ENCODE results near the gene TGM3.

TGM3 gene

DNA sequence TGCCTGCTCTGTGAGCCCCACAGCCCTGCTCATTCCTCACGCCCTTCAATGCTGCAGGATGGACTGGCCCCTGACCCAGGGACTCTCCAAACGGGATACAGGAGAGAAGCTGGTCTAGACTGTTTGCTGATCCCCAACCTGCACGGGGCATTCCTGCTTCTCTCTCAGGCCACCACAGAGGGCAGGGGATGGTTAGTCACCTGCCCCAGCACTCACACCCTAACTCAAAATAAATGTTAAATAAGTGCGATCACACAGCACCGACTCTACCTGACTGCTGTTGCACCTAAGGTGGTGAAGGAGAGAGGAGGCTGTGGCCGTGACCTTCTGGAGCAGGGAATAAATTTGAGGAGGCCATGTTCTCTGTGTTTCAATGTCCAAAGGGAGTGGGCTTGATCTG is 45.0 kb downstream of the TGM3 start:
- DNase-seq = no peak

DNA sequence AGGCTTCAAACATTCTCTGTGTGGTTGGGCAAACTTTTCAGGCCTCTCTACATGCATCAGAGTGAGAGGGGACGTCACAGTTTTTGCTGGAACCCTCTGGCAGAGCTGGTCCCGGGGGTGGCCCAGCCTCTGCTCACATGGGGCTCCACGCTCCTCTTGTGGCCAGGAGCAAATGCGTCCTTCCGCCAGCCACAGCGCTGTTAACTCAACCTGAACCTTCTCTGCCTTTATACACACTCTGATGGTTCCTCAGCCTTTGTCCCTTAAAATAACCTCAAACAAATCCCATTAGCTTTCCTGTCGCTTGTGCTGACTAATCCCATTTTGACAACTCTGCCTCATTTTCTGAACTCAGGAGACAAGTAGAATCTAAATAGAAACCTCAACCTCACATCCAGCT is 45.5 kb downstream of the TGM3 start:
- no peak for DNase-seq

DNA sequence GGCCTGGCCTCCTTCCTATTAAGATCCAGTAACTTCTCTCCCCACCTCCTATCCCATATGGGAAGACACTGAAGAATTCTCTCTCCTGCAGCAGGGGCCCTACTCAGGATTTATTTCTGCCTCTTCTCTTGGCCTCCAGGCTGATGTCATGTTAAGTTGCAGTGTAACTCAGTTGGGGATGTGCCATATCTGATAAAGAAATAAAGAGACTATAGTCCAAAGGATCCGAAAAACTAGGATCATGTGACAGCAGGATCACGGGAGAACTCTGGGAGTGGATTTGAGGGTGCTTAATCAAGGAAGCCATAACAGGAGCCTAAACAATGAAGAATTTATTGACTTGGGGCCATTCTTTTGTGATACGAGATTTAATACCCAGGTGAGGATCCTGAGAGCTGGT is 46.4 kb downstream of the TGM3 start:
- no peak for DNase-seq

DNA sequence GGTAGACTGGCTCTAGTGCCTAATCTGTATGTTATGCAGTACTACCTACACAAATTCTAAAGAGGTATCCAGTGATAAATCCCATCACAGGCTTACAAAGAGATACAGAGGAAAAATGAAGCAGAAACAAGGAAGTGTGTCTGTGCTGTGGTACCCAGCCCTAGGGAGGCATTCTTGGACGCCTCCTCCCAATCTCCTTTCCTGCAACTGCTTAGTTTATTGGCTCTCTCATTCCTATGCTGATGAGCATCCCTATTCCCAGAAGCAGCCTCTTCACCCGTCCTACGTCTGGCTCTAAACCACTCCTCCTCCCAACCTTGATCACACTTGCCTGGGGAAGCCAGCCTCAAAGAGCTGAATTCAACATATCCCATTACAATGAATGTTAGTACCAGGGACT is 50.4 kb downstream of the TGM3 start:
- no peak for DNase-seq

DNA sequence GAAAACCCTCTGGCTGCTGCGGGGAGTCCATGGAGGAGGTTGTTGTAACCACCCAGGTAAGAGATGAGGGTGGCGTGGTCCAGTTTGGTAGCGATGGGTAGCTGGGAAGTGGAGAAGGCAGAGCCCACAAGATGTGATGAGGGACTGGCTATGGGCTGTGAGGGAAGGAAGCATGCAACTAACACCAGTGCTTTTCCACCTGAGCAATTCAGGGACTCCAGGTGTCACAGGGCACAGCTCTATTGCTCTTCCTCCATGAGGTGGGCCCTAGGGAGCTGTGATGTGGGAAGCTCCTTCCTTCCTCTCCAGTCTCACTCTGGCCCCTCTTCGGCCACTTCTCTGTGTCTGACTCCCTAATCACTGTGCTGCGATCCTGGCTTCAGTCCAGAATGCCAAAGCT is 52.5 kb downstream of the TGM3 start:
- DNase-seq = no peak

DNA sequence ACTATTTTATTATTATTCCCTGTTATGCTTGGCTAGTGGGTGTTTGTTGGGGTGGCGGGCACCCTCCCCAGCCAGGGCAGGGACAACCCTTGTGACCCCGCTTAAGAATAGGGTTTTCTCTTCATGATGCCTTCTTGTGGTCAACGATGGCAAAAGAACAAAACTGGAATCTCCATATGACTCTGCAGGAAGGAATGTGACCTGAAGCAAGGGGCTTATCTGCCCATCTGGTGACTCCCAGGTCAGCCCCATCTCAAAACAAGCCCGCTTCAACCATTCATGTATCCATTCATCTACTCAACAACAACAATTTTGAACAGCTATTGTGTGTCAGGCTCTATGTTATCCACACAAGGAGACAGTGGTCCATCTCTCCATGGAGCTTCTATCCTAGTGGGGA is 54.0 kb downstream of the TGM3 start:
- DNase-seq = no peak

DNA sequence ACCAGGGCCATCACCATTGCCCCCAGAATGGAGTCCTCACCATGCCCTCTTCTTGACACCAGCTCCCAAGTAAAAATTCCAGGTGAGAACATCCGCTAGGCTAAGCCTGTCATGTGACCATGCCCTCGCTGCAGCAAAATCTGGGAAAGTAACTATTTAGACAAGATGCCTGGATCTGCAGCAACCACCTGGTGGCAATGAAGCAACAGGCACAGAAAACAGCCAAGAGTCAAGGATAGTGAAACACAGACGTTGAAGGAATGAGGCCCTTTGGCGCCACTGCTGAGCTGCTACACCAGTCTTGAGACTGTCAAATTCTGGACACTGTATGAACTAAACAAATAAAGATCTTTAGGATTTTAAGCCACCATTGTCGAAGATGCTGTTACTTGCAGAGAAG is 54.8 kb downstream of the TGM3 start:
- no peak for DNase-seq

DNA sequence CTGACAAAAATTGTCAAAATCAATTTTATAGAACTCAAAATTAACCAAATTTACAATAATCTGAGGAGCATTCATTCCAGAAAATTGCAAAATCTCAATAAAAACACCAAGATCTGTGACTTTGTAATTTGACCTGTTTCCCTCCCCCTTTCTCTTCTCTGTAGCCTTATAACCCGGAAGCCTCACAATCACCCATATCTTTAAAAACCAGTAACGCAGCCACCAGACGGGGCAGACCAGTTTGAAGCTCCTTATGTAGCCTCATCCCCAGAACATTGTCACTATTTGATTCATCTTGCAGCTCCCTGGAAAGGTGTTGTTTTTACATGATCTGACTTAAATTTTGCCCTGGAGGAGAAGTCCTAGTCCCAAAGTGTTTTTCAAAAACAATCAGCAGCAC is 57.4 kb downstream of the TGM3 start:
- no peak for DNase-seq

DNA sequence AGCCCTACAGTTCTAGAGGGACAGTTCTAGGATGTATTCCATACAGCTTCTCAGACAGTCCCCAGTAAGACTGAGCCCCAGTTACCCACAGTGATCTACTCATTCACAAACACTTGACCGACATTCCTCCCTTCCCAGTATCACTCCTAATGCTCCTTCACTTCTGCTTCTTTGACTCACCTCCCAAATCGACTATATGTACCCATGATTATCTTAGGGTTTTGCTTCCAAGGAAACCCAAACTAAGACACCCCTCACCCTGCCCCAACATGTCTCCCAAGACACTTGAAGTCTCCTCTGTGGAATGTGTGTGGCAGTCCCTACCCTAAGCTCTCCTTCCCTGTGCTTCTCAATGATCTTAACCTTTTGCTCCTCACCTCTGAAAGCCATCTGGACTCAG is 61.3 kb downstream of the TGM3 start:
- DNase-seq = no peak

DNA sequence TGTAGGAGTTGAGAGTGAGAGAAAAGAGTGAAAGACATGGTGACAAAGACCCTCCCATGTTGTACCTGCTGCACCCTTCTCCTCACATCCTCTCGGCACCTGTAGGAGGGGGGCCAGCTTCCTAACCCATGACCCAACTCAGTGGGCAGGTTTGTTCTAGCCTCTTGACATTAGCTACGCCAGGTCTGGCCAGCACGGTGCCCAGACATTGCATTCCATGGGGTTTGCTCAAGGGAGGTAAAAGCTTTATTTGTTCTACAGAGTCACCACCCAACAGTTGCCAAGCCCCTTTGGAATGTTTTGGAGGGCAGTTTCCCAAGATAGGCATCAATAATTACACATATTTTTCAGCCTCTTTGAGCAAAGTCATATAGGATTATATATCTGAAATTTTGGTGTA is 62.2 kb downstream of the TGM3 start:
- DNase-seq = no peak

DNA sequence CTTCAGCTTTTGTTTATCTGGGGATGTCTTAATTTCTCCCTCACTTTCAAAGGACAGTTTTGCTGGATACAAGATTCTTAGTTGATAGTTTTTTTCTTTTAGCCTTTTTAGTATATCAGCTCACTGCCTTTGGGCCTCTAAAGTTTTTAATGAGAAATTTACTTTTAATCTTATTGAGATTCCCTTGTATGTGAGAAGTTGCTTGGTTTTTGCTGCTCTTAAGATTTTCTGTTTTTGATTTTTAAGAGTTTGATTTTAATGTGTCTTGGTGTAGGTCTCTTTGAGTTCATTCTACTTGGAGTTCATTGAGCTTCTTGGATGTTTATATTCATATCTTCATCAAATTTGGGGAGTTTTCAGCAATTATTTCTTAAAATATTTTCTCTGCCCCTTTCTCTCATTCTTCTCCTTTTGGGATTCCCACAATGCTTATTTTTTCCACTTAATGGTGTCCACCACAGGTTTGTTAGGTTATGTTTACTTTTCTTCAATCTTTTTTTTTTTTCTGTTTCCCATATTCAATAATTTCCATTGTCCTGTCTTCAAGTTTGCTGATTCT is 65.3 kb downstream of the TGM3 start:
- DNase-seq = no peak

DNA sequence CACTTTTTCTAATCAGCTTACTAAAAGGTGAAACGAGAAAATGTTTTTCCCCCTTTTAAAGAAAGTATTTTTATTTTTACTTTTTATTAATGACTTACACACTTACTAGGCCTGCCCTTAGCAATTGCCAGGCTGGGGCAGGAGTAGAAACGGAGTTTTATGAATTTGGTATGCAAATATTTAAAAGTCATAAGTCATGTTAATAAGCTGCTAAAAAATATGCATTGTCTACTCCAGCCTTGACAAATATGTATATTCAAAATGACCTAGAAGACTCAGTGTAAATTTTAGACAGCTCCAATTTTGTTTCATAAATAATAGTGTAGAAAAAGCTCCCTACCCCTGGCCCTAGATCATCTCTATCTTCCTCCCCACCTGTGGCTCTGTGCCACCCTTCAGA is 67.4 kb downstream of the TGM3 start:
- no peak for DNase-seq

DNA sequence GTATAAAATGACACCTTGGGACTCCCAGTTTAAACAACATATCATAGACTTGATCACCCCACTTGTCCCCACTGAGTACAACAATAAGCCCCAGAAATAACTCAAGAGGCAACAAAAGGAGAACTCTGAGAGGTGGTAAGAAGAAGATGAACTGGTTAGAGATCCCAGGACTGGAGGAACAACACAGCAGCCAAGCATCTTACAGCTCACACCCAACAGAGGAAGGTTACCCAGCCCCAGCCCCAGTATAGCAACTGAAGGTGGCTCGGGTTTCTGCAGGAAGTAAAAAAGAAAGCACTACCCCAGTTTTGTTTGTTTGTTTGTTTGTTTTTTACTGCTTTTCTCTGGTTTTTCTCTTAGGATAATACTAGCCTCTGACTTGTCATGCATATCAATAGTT is 67.8 kb downstream of the TGM3 start:
- no peak for DNase-seq

DNA sequence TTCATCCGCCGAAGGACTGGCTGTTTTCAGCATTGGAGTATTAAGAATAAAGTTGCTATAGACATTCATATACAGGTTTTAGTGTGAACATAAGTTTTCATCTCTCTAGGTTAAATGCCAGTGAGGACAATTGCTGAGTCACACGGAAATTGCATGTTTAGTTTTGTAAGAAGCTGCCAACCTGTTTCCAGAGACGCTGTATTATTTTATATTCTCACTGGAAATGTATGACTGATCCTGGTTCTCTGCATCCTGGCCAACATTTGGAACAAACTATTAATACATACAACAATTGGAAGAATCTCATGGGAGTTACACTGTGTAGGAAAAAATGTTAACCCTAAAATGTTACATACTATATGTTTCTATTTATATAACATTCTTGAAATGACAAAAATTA is 68.2 kb downstream of the TGM3 start:
- no peak for DNase-seq

DNA sequence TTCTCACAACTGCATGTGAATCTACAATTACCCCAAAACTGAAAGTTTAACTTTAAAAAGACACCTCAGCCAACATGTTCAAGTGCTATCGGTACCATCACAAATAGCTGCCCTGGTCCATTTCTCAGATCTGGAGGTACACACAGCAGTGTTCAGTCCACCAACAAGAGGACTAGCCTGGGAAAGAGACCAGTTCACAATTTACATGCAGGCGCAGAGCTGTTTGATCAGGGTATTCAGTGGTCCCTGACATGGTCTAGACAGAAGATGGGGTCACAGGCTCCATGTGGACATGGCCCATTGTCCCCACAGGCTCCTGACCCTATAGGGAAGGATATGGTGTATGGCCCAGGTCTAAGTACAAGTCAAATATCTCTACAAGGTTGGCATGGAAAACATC is 69.3 kb downstream of the TGM3 start:
- DNase-seq = no peak

DNA sequence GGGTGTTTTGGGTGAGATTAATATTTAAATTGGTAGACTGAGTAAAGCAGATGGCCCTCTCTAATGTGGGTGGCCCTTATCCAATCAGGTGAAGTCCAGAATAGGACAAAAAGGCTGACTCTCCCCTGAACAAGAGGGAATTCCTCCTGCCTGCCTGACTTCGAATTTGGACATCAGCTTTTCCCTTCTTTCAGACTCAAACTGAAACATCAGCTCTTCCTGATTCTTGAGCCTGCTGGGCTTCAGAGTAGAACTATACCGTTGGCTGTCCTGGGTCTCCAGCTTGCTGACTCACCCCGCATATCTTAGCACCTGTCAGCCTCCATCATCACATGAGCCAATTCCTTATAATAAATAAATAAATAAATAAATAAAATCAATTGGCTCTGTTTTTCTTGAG is 69.9 kb downstream of the TGM3 start:
- DNase-seq = no peak

DNA sequence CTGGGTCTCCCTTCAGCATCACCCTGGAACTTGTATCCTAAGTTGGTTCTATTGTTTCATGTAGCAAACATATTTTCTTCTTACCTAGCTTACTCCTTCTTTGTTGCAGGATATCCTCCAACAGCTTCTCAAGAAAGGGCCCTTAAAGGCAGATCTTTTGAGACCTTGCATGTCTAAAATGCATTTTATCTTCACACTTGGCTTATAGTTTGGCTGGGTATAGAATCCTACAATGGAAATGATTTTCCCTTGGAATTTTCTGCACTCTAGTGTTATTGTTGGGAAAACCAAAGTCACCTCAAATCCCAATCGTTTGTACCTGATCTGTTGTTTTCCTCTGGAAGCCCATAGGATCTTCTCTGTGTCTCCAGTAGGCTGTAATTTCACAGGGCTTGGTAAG is 72.8 kb downstream of the TGM3 start:
- no peak for DNase-seq

DNA sequence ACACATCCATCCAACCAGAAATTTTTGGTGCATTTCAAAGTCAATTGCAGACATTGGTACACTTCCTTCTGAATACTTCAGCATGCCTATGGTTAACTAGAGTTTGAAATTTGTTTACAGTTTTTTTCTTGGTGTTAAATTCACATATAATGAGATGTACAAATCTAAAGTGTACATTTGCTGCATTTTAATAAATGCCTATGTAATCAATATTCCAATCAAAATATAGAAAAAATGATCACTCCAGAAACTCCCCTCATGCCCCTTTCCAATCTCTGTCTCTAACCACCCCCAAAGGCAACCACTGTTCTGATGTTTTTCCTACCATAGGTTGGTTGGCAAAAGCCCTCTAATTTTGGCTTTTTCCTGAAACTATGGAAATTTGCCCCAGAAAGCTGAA is 77.3 kb downstream of the TGM3 start:
- DNase-seq = no peak

DNA sequence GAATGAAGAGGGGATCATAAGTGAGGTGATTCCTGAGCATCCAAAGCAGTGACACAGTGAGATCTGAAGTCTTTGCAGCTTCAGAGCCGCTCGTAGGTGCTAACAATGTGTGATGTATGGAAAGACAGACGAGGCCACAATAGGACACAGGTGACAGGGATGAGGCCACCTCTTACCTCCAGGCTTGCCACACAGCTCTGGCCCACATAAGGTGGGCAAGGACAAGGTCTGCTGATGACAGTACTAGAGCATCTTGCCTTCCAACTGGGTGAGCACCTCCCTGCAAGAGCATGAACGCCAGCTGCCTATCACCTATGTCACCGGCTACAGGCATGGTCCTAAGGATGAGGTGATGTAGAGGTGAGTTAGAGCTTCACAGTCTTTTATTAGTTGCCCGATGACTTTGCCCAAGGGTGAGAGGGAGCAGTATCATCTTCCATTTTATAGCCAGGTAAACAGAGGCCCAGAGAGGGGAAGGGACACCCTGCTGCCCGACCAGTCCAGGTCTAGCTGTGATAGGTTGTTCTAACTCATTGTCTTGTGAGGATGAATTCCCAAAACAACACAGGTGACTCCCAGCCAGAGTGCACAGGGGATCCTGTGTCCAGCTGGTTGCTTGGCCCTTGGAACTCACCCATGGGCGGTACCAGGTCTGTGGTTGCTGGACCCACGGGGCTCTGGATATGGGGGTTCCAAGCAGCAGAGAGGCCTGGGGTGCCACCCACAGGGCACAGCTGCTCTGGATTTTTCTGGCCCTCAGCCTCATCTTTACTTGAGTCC is 78.7 kb downstream of the TGM3 start:
- no peak for DNase-seq

DNA sequence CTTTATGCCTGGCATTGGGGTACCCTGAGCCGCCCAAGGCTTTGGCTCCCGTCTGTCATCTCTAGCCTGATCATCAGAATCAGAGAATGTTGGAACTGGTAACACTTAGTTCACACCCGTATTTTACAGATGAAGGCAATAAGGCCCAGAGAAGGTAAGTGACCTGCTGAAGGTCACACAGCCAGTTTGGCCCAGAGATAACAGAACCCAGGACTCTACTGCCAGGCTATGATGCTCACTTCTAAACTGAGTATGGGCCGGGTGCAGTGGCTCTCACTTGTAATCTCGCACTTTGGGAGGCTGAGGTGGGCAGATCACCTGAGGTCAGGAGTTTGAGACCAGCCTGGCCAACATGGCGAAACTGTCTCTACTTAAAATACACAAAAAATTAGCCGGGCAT is 83.1 kb downstream of the TGM3 start:
- DNase-seq = no peak

DNA sequence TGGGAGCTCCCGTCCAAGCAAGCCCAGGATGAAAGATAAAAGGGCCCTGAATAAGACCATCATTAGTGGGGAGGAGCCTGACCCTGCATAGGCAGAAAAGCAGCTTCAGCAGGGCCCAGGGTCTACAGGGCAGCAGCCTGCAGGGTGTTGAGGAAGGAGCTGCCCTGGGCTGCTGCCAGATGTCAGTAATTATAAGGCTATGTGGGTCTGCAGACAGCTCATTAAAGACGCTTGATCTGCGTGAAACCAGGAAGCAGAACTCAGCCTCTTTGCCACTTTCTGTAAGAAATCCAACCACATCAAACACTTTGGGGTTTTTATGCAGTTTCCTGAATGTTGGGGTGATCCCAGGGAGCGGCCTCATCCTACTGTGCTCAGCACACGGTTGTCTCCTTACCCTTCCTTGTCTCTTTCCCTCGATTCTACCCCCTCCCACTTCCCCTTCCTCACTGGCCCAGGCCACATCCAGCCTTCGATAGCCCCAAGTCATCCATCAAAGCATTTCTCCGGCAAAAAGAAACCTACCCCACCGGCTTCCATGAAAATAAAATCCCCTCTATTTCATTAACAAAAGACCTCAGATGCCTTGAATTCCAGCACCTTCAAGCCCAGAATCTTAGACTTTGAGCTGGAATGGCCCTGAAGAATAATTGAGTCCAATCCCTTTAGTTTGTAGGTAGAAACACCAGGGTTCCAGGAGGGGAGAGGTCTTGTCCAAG is 83.9 kb downstream of the TGM3 start:
- DNase-seq = peak; percentile 73

DNA sequence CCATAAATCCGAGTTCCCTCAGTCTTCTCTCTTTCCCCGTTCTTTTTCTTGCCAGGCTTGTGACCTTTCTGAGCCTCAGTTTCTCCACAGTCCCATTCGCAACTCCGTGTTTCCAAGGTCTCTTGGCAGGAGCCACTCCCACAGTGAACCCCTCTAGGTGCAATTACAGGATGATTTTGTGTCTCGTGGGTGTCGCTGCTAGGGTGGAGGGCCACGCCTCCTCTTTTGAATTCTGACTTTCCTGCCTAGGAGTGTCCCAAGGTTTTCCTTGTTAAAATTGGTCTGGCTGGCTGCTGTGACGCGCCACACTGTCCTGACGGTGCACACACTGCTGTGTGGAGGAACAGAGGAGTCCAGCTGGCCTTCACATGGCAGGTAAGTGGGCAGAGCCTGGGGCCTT is 84.8 kb downstream of the TGM3 start, which contains the start of gene TGM6:
Gene TGM6 (plus strand): TSS at position 301 of the 400 bp plus-strand sequence. CDS start 68 bp downstream, at position 369.
- DNase-seq = no peak

DNA sequence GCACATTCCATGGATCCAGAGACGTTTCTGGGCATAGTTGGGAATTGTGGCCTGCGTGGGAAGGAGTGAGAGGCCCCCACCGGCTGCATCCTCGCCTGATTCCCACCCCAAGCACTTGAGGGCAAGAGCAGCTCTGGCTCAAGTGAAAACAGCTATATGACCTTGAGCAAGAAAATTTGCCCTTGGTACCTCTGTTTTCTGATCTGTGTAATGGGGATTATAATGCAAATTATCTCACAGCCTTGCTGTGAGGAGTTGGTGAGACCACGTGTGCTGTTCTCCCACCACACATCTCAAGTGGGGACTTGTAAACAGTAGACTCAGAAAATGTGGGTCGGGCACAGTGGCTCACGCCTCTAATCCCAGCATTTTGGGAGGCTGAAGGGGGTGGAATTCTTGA is 85.5 kb downstream of the TGM3 start:
- DNase-seq = no peak

DNA sequence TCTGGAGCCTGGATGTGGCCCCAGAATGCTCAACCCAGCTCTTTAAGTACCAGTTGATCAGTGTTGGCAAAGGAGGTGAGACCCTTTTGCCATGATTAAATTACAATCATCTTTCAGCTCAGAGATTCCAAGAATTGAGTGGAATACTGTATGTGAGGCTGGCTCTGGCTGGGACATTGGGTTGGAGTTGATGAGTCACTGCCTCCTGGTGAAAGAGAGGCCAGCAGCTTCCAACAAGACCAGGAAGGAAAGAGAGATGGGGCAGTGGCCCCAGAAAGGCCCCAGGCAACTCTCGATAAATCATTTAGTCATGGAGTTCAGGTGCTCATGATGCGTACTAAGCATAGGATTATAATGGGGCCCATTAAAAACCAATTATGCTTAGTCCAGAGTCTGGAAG is 87.0 kb downstream of the TGM3 start:
- DNase-seq = no peak
